Measurements from ENCODE around the gene ADAMTSL2.
A peak's percentile ranks its signal among the peaks of the same experiment; 100 is the strongest.

Gene ADAMTSL2

DNA sequence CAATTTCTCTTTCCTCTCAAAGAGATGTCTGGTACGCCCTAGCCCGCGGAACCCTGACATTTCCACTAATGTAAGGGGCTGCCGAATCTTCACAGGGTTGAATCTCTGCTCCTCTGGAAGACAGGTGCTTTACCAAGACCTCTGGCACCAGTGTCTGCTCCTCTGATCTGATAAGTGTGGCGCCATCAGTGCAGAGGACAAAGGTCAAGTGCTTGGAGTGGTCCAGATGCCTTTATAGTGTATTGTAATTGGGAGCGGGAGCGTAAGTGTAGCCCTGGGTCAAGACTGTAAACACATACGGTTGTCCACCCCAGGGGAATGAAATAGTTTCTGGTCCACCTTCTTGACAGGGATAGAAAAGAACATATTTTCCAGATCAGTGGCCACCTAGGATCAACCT lies 17.7 kb downstream of the ADAMTSL2 start:
- peaks cover 42% of the 10 kb centered on the region for H3K4me1 Mint-ChIP-seq
- TF ChIP-seq, protein P1, sequence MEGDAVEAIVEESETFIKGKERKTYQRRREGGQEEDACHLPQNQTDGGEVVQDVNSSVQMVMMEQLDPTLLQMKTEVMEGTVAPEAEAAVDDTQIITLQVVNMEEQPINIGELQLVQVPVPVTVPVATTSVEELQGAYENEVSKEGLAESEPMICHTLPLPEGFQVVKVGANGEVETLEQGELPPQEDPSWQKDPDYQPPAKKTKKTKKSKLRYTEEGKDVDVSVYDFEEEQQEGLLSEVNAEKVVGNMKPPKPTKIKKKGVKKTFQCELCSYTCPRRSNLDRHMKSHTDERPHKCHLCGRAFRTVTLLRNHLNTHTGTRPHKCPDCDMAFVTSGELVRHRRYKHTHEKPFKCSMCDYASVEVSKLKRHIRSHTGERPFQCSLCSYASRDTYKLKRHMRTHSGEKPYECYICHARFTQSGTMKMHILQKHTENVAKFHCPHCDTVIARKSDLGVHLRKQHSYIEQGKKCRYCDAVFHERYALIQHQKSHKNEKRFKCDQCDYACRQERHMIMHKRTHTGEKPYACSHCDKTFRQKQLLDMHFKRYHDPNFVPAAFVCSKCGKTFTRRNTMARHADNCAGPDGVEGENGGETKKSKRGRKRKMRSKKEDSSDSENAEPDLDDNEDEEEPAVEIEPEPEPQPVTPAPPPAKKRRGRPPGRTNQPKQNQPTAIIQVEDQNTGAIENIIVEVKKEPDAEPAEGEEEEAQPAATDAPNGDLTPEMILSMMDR (IDR thresholded peaks at IDR 0.05), result no peak
- DNase-seq, result no peak
- H3K4me3 Mint-ChIP-seq, result no peak overlapping the region
- H3K27me3 Mint-ChIP-seq (ENCODE audit: low read depth, poor library complexity), result no peaks in the 10 kb centered on the region
- peaks cover 4% of the 10 kb centered on the region for H3K36me3 Mint-ChIP-seq (ENCODE audit: low read depth)
- no peak overlapping the region for H3K27ac Mint-ChIP-seq
- no peaks in the 10 kb centered on the region for H3K9me3 Mint-ChIP-seq

GRCh38 chr9:133553123-133553522 lies 18.6 kb downstream of the ADAMTSL2 start:
- DNase-seq, result no peak
- Mint-ChIP-seq H3K4me1 (peaks cover 47% of the 10 kb centered on the region), H3K27ac (no peak overlapping the region), H3K36me3 (ENCODE audit: low read depth) (peaks cover 4% of the 10 kb centered on the region), H3K9me3 (no peaks in the 10 kb centered on the region), H3K27me3 (ENCODE audit: low read depth, poor library complexity) (no peaks in the 10 kb centered on the region), H3K4me3 (no peak overlapping the region)
- TF ChIP-seq, protein P1 (IDR thresholded peaks at IDR 0.05), result no peak

DNA sequence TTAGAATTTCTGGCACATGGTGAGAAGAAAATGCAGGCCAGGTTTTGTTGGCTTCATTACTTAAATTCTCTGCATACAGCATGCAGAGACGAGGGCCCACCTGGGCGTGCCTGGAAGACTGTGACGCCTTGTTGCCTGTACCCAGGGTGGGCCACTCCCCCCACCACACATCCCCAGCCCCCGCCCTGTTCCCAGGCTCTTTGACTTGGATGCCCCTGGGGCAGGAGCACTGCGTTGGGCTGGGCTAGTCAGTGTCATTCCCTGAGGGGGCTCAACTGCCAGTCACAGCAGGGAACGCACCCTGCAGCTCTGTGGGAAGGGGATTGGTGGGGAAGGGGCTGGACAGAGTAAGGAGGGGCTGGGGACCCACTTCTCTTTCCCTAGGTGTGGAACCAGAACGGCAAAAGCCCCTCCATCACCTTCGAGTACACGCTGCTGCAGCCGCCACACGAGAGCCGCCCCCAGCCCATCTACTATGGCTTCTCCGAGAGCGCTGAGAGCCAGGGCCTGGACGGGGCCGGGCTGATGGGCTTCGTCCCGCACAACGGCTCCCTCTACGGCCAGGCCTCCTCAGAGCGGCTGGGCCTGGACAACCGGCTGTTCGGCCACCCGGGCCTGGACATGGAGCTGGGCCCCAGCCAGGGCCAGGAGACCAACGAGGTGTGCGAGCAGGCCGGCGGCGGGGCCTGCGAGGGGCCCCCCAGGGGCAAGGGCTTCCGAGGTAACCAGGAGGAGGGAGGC lies 19.6 kb downstream of the ADAMTSL2 start:
- Mint-ChIP-seq H3K4me1 (peaks cover 57% of the 10 kb centered on the region), H3K9me3 (no peaks in the 10 kb centered on the region), H3K27ac (no peak overlapping the region), H3K36me3 (ENCODE audit: low read depth) (peaks cover 4% of the 10 kb centered on the region), H3K4me3 (no peak overlapping the region), H3K27me3 (ENCODE audit: low read depth, poor library complexity) (no peaks in the 10 kb centered on the region)
- DNase-seq, result no peak
- TF ChIP-seq, protein P1 (IDR thresholded peaks at IDR 0.05), result no peak

DNA sequence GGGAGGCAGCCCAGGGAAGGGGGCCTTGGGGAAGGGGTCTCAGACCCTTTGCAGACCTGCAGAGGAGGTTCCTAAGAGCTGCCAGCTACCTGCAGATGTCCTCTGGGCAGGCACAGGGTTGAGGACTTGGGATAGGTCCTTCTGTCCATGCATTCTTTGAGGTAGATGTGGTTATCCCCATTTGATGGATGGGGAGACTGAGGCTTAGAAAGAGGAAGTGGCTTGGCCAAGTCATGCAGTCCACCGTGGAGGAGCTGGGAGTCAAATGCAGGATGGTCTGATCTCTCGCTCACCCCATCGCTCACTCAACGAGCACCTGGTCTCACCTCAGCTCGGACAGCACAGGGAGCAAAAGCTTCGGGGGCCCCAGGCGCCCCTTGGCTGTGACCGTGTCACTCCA lies 20.2 kb downstream of the ADAMTSL2 start:
- Mint-ChIP-seq H3K27ac (no peak overlapping the region), H3K27me3 (ENCODE audit: low read depth, poor library complexity) (peaks cover 3% of the 10 kb centered on the region), H3K4me3 (no peak overlapping the region), H3K4me1 (peaks cover 60% of the 10 kb centered on the region), H3K36me3 (ENCODE audit: low read depth) (peaks cover 4% of the 10 kb centered on the region), H3K9me3 (no peaks in the 10 kb centered on the region)
- TF ChIP-seq, protein P1 (IDR thresholded peaks at IDR 0.05), result no peak
- DNase-seq, result no peak

- no peak overlapping the region for H3K27ac Mint-ChIP-seq
- H3K27me3 Mint-ChIP-seq (ENCODE audit: low read depth, poor library complexity), result peaks cover 3% of the 10 kb centered on the region
- H3K9me3 Mint-ChIP-seq, result no peaks in the 10 kb centered on the region
- TF ChIP-seq, protein P1 (IDR thresholded peaks at IDR 0.05), result no peak
- no peak overlapping the region for H3K4me3 Mint-ChIP-seq
- no peaks in the 10 kb centered on the region for H3K36me3 Mint-ChIP-seq (ENCODE audit: low read depth)
- peaks cover 65% of the 10 kb centered on the region for H3K4me1 Mint-ChIP-seq
- DNase-seq, result no peak
Measured at GRCh38 chr9:133556354-133556753, 21.9 kb downstream of the ADAMTSL2 start.

DNA sequence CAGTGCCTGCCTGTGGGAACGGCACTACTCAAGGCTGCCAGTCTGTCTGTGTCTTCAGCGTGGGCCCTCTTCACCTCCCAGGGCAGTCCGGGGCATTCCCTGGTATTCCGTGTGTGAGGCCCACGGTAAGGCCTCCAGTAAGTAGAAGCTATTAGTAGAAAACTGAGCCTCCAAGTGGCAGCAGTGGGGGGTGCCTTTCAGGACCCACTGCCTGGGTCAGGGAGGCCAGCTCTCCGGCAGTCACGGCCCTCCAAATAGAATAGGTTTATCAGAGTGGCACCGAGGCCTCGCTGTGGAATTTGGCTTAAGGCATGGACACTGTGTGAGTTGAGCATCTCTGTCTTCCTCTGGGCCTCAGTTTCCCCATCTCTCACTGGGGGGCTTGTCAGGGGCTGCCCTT lies 23.1 kb downstream of the ADAMTSL2 start:
- Mint-ChIP-seq H3K36me3 (ENCODE audit: low read depth) (no peaks in the 10 kb centered on the region), H3K27ac (peak overlapping the region; percentile 94), H3K4me3 (no peak overlapping the region), H3K9me3 (no peaks in the 10 kb centered on the region), H3K4me1 (peaks cover 59% of the 10 kb centered on the region), H3K27me3 (ENCODE audit: low read depth, poor library complexity) (peaks cover 3% of the 10 kb centered on the region)
- no peak for DNase-seq
- TF ChIP-seq, protein P1 (IDR thresholded peaks at IDR 0.05), result no peak

Measured in nephron progenitor cell (in vitro differentiated cells).